Spleen (tissue), 11 donors: ENCODE measurements around the gene PALLD. TPM values are rescaled to one million over a fixed set of nuclear protein-coding genes. Genes with fewer than 3 reads are reported as not detected.

Experiments
- DNase-seq: peaks from one replicate; pipeline ENCODE4 v3.0.0-alpha.2; 2020
- H3K27ac ChIP-seq, 8 donors: fragments of 200-600 bp; sonication (generic) in 7 of 8; 1 replicate in 4 of 8; 2 replicates in 4 of 8; pipeline versions ENCODE4 v1.5.0 to v1.8.0; 2016 to 2021; ENCODE audit warnings: inconsistent platforms in 4 of 8, mild to moderate bottlenecking in 4 of 8, moderate library complexity in 1 of 8
- H3K27me3 ChIP-seq, 7 donors: fragments of 200-600 bp; sonication (generic) in 6 of 7; replicated peaks in 1 of 7; 1 replicate in 4 of 7; 2 replicates in 3 of 7; pipeline versions ENCODE4 v1.5.0 to v1.8.0; 2016 to 2021; ENCODE audit warnings: inconsistent platforms in 3 of 7, mild to moderate bottlenecking in 1 of 7
- H3K36me3 ChIP-seq, 6 donors: fragments of 200-600 bp; sonication (generic) in 5 of 6; 1 replicate in 4 of 6; 2 replicates in 2 of 6; pipeline versions ENCODE4 v1.5.0 to v1.8.0; 2016 to 2021; ENCODE audit warnings: inconsistent platforms in 2 of 6
- H3K4me1 ChIP-seq, 6 donors: fragments of 200-600 bp; sonication (generic) in 5 of 6; 1 replicate in 3 of 6; 2 replicates in 3 of 6; pipeline versions ENCODE4 v1.5.0 to v1.8.0; 2016 to 2021; ENCODE audit warnings: inconsistent platforms in 3 of 6
- H3K4me3 ChIP-seq, 8 donors: fragments of 200-600 bp; sonication (generic) in 7 of 8; 1 replicate in 4 of 8; 2 replicates in 4 of 8; pipeline versions ENCODE4 v1.5.0 to v1.8.0; 2016 to 2021; ENCODE audit warnings: inconsistent platforms in 4 of 8, mild to moderate bottlenecking in 4 of 8, moderate library complexity in 2 of 8
- H3K9me3 ChIP-seq, 8 donors: fragments of 200-600 bp; sonication (generic) in 7 of 8; 1 replicate in 4 of 8; 2 replicates in 4 of 8; pipeline versions ENCODE4 v1.5.0 to v1.8.0; 2016 to 2021; ENCODE audit warnings: inconsistent platforms in 4 of 8
- CTCF ChIP-seq, 11 experiments: fragments of 200-600 bp in 7 of 11; fragments of 450-650 bp in 4 of 11; sonication (generic) in 4 of 11; IDR thresholded peaks in 8 of 11; conservative IDR thresholded peaks in 3 of 11; 1 replicate in 7 of 11; 2 replicates in 4 of 11; pipeline versions ENCODE4 v1.4.0 to v1.8.0; 2016 to 2021; ENCODE audit warnings: antibody characterized with exemption in 11 of 11, inconsistent platforms in 4 of 11, mild to moderate bottlenecking in 1 of 11
- POLR2A ChIP-seq, 3 donors: fragments of 450-650 bp; IDR thresholded peaks; one replicate each; pipeline ENCODE4 v1.5.1; 2017; ENCODE audit warnings: antibody characterized with exemption in 3 of 3, mild to moderate bottlenecking in 1 of 3
- POLR2AphosphoS5 ChIP-seq, 3 donors: sonication (generic); formaldehyde crosslinking; IDR thresholded peaks; one replicate each; pipeline ENCODE4 v1.5.1; 2017; ENCODE audit warnings: antibody characterized with exemption in 3 of 3
- WGBS, 5 donors: extraction: QIAGEN DNeasy Blood & Tissue Kit in 3 of 5; methylation state at CpG; one replicate each; pipeline versions ENCODE4 v1.1.5 to v1.1.7; 2013 to 2018; 5-methylcytosine and 5-hydroxymethylcytosine counted together
- intact Hi-C: fragments of 100-400 bp; cut with DNase I; formaldehyde crosslinking; loops from one replicate; pipeline ENCODE4 v1.15.0; 2023; ENCODE audit warnings: low total_unique reads
- polyA plus RNA-seq, 3 donors: library from polyadenylated mRNA; stranded (reverse); fragments of 200-250 nt; gene quantifications; one replicate each; pipeline ENCODE4 v1.2.1, GENCODE V29; 2013
- total RNA-seq, 7 donors: library from RNA; depleted of rRNA in 3 of 7; stranded (reverse); fragments of >200 nt in 3 of 7; fragmentation: NEBNext Ultra II Directional in 4 of 7; extraction: Animal tissue kit (Norgen Biotek cat#: 25700) in 4 of 7; gene quantifications; one replicate each; pipeline versions ENCODE4 v1.1.0 to v1.2.1, GENCODE V29; 2016 to 2021
- donor health status: healthy with polysubstance abuse.
- donor health status: DM: no; HTN: no; CAD: no; lungs with moderate emphysema.
- donor health status: DM: no; HTN: no; CAD: no.
- donor health status: Bipolar disorder and iron deficiency.
- donor health status: healthy.
- donor health status: DM: no; HTN: no; CAD: no.
- donor health status: DM: yes; HTN: yes; CAD: no.

Gene PALLD
- total and polyA plus RNA-seq, 10 donors = 24.3 to 228 (median 142) TPM

- H3K27ac ChIP-seq = peak overlapping the region; percentile 55 to 89 (median 85)
- peaks cover 0 to 65% (median 20%) of the 10 kb centered on the region in 7 donors for H3K27me3 ChIP-seq
- no peaks in the 10 kb centered on the region for H3K36me3 ChIP-seq
- DNase-seq = peak; percentile 90
- H3K4me1 ChIP-seq = peaks cover 6 to 39% (median 21%) of the 10 kb centered on the region in 6 donors
- no peaks in the 10 kb centered on the region for H3K9me3 ChIP-seq
- TF ChIP-seq POLR2A (IDR thresholded peaks at IDR 0.05) = peak in 1 of 3 donors; percentile 51
- peak; percentile 88 to 92 (median 90) for TF ChIP-seq POLR2AphosphoS5 (IDR thresholded peaks at IDR 0.05)
- TF ChIP-seq CTCF (IDR thresholded peaks at IDR 0.05 in 8 of 11, conservative IDR thresholded peaks at IDR 0.05 in 3 of 11) = no peak
- 0 to 1% (median 0%) methylated on average over 43 to 68 of the region's 68 CpGs for WGBS, 5 donors
- H3K4me3 ChIP-seq = peak overlapping the region; percentile 58 to 77 (median 66)
- intact Hi-C loops = no loop called here
These were observed 335.3 kb downstream of the PALLD start for GRCh38 chr4:168831919-168832762.

GRCh38 chr4:168832763-168833575, 336.1 kb downstream of the PALLD start:
- H3K4me1 ChIP-seq = peaks cover 6 to 44% (median 21%) of the 10 kb centered on the region in 6 donors
- TF ChIP-seq POLR2A (IDR thresholded peaks at IDR 0.05) (no peak), CTCF (IDR thresholded peaks at IDR 0.05 in 8 of 11, conservative IDR thresholded peaks at IDR 0.05 in 3 of 11) (no peak), POLR2AphosphoS5 (IDR thresholded peaks at IDR 0.05) (peak in 1 of 3 donors; percentile 45)
- H3K4me3 ChIP-seq = peak overlapping the region; percentile 58 to 77 (median 66)
- H3K27ac ChIP-seq = peak overlapping the region; percentile 55 to 89 (median 85)
- no peaks in the 10 kb centered on the region for H3K36me3 ChIP-seq
- H3K27me3 ChIP-seq = peaks cover 0 to 65% (median 20%) of the 10 kb centered on the region in 7 donors
- intact Hi-C loops = no loop called here
- no peaks in the 10 kb centered on the region for H3K9me3 ChIP-seq
- 7 to 9% (median 9%) methylated on average over 47 to 59 of the region's 59 CpGs for WGBS, 5 donors
- peak; percentile 76 for DNase-seq

- Histone ChIP-seq H3K9me3 (no peaks in the 10 kb centered on the region), H3K27ac (peak overlapping the region in 7 of 8 donors; percentile 84 to 89 (median 85)), H3K27me3 (peaks cover 0 to 65% (median 20%) of the 10 kb centered on the region in 7 donors), H3K4me1 (peaks cover 6 to 46% (median 21%) of the 10 kb centered on the region in 6 donors), H3K36me3 (no peaks in the 10 kb centered on the region), H3K4me3 (peak overlapping the region in 7 of 8 donors; percentile 0 to 77 (median 66))
- intact Hi-C loops = no loop called here
- TF ChIP-seq CTCF (IDR thresholded peaks at IDR 0.05 in 8 of 11, conservative IDR thresholded peaks at IDR 0.05 in 3 of 11) (no peak), POLR2AphosphoS5 (IDR thresholded peaks at IDR 0.05) (no peak), POLR2A (IDR thresholded peaks at IDR 0.05) (no peak)
- WGBS, 5 donors = 64 to 84% (median 66%) methylated on average over 2 of the region's 2 CpGs
- no peak for DNase-seq
These were observed 337.0 kb downstream of the PALLD start for GRCh38 chr4:168833881-168834280.
